SK-N-MC (cell line): ENCODE measurements around the gene VWDE.

ENCODE experiments used
- EZH2 ChIP-seq: fragments of 200-600 bp; sonication (generic); IDR thresholded peaks from one replicate; pipeline ENCODE4 v1.6.1; 2017; ENCODE audit warnings: antibody characterized with exemption
- FOXP2 ChIP-seq: optimal IDR thresholded peaks from 2 replicates; pipeline ENCODE3; 2011; ENCODE audit warnings: mild to moderate bottlenecking, moderate library complexity; ENCODE audit not compliant: insufficient read depth; ENCODE audit errors: extremely low read length, control extremely low read depth
- POLR2AphosphoS5 ChIP-seq: IDR thresholded peaks from 2 replicates; pipeline ENCODE4 v1.6.1; 2012; ENCODE audit warnings: mild to moderate bottlenecking, low read depth, low read length, borderline replicate concordance

DNA sequence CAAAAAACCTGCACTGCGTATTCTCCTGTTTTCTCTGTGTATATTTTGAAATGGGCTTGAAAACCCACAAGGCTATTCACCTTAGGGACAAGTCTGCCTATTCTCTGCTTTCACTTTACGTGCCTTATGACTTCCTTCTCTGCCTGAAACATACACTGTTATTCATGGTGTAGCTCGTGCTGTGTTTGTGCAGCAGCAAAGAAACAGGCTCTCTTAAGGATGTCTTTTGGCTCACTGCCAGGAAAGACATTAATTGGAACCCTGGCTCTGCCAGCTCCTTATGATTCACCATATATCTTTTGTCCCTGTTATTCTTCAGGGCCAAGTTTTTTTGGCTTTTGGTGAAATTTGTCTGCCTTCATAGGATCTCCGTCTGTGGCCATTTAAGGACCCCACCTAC lies 100.2 kb downstream of the VWDE start:
- TF ChIP-seq POLR2AphosphoS5 (no peak), EZH2 (no peak), FOXP2 (no peak)
